Caco-2 (cell line): ENCODE measurements around the gene LCLAT1. TPM values are rescaled to one million over a fixed set of nuclear protein-coding genes. Genes with fewer than 3 reads are reported as not detected.

Experiments
- BruUV-seq: library from RNA; stranded (reverse); fragments of 400-500 nt; replicated peaks from 2 replicates; lab custom pipeline; 2021; lab: Mats Ljungman, UMichigan
- CTCF ChIA-PET: fragments of 300-600 bp; sonication (Branson Sonifier 250); formaldehyde crosslinking; loops from one replicate; lab custom pipeline; 2022; ENCODE audit warnings: antibody characterized with exemption; lab: Charles Lee
- POLR2A ChIA-PET: fragments of 300-600 bp; sonication (Branson Sonifier 250); formaldehyde crosslinking; loops from one replicate; lab custom pipeline; 2022; ENCODE audit warnings: antibody characterized with exemption; lab: Charles Lee
- DNase-seq, 2 experiments: peaks; one replicate each; pipeline versions ENCODE4 v3.0.0 to v3.0.0-alpha.2; 2020 to 2022
- H3K27me3 ChIP-seq: replicated peaks from 2 replicates; pipeline ENCODE4 v1.6.0; 2011; ENCODE audit warnings: low read length; ENCODE audit not compliant: control insufficient read depth, insufficient read depth
- H3K36me3 ChIP-seq: 2 replicates; pipeline ENCODE4 v1.5.1; 2011; ENCODE audit warnings: low read length; ENCODE audit not compliant: control insufficient read depth, insufficient read depth
- H3K4me1 ChIP-seq: fragments of 250-450 bp; sonication (Bioruptor Pico); 2 replicates; pipeline ENCODE4 v1.5.1; 2020; ENCODE audit warnings: mild to moderate bottlenecking
- H3K4me3 ChIP-seq: 2 replicates; pipeline ENCODE4 v1.5.1; 2011; ENCODE audit warnings: low read depth, mild to moderate bottlenecking, control low read depth, low read length
- H3K9me3 ChIP-seq: fragments of 250-450 bp; sonication (Bioruptor Pico); 2 replicates; pipeline ENCODE4 v1.5.1; 2020; ENCODE audit warnings: mild to moderate bottlenecking, moderate library complexity
- H3K27ac Mint-ChIP-seq: one replicate; pipeline ENCODE4 v1.8.0; 2022; ENCODE audit warnings: mixed read lengths; ENCODE audit not compliant: unreplicated experiment
- H3K27me3 Mint-ChIP-seq: one replicate; pipeline ENCODE4 v1.8.0; 2022; ENCODE audit warnings: mixed read lengths; ENCODE audit not compliant: insufficient read depth, unreplicated experiment
- H3K36me3 Mint-ChIP-seq: one replicate; pipeline ENCODE4 v1.8.0; 2022; ENCODE audit warnings: mild to moderate bottlenecking, mixed read lengths; ENCODE audit not compliant: insufficient read depth, unreplicated experiment
- H3K4me1 Mint-ChIP-seq: one replicate; pipeline ENCODE4 v1.8.0; 2022; ENCODE audit warnings: low read depth, mixed read lengths; ENCODE audit not compliant: unreplicated experiment
- H3K4me3 Mint-ChIP-seq: one replicate; pipeline ENCODE4 v1.8.0; 2022; ENCODE audit warnings: mild to moderate bottlenecking, moderate library complexity, mixed read lengths; ENCODE audit not compliant: unreplicated experiment
- H3K9me3 Mint-ChIP-seq: one replicate; pipeline ENCODE4 v1.8.0; 2022; ENCODE audit warnings: mixed read lengths; ENCODE audit not compliant: unreplicated experiment
- CTCF ChIP-seq, 2 experiments: fragments of 200-600 bp in 1 of 2; IDR thresholded peaks; 1 replicate in 1 of 2; 2 replicates in 1 of 2; pipeline versions ENCODE4 v1.5.1 to v1.8.0; 2011 to 2022; ENCODE audit warnings: antibody characterized with exemption in 1 of 2, control low read depth in 1 of 2, inconsistent platforms in 1 of 2, low read depth in 1 of 2, low read length in 1 of 2, mild to moderate bottlenecking in 1 of 2, moderate library complexity in 1 of 2; ENCODE audit not compliant: insufficient read depth in 1 of 2, severe bottlenecking in 1 of 2, unreplicated experiment in 1 of 2
- intact Hi-C: fragments of 100-400 bp; cut with micrococcal nuclease; formaldehyde crosslinking; loops from one replicate; pipeline ENCODE4 v1.10.0; 2022; ENCODE audit not compliant: unreplicated experiment
- total RNA-seq: library from RNA; stranded (reverse); gene quantifications from 2 replicates; pipeline ENCODE4 v1.2.3, GENCODE V29; 2022

LCLAT1 gene
- total RNA-seq, 1 experiment from 2014 or later = 52.2 TPM

DNA sequence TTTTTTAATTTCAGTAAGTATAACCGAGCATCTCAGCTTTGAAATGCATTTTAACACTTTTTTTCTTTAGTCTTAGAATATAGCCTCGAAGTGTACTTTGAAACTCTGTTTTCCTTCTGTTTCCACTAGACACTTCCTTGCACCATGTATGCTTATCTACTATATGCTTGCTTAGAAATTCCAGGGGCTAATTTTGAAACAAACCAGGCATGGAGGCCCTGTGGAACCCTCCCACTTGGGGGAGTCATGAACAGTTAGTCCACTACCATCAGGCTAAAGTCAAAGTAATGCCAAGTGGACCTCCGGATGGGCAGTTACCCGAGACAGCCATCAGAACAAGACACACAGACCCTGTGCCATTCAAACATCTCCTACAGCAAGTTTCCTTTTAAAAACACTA lies 120.3 kb downstream of the LCLAT1 start:
- ChIA-PET CTCF (no interaction called here), POLR2A (no interaction called here)
- H3K9me3 ChIP-seq = no peaks in the 10 kb centered on the region
- no peak overlapping the region for H3K4me3 Mint-ChIP-seq
- no peak for DNase-seq
- no peaks in the 10 kb centered on the region for H3K9me3 Mint-ChIP-seq
- BruUV-seq = no TSS peak
- intact Hi-C loops = no loop called here
- no peaks in the 10 kb centered on the region for H3K27me3 ChIP-seq
- H3K4me1 Mint-ChIP-seq = no peaks in the 10 kb centered on the region
- TF ChIP-seq CTCF (IDR thresholded peaks at IDR 0.05; ENCODE audit: insufficient read depth in 1 of 2, low read depth in 1 of 2, low read length in 1 of 2, severe bottlenecking in 1 of 2, unreplicated experiment in 1 of 2) = no peak
- H3K36me3 Mint-ChIP-seq = peaks cover 13% of the 10 kb centered on the region
- no peaks in the 10 kb centered on the region for H3K27me3 Mint-ChIP-seq
- H3K4me1 ChIP-seq = no peaks in the 10 kb centered on the region
- H3K36me3 ChIP-seq = no peaks in the 10 kb centered on the region
- H3K4me3 ChIP-seq = no peak overlapping the region
- H3K27ac Mint-ChIP-seq = no peak overlapping the region

DNA sequence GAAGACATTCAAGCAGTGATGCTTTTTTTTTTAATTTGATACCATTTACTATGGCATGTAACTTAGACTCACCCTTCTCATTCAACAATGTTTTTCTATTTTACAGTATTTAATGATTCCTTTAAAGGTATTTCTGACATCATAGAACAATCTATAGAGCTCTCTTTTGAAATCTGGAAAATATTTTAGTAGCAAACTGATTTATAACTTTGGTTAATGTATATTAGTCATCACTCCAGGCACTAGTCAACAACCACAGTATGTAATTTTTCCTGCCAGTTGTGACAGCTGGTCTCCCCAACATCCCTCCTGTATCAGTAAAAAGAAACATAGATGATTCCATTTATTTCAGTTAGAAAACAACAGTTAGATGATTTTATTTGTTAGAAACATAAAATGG lies 122.9 kb downstream of the LCLAT1 start:
- Mint-ChIP-seq H3K4me3 (no peak overlapping the region), H3K36me3 (peaks cover 7% of the 10 kb centered on the region), H3K9me3 (no peaks in the 10 kb centered on the region), H3K27ac (no peak overlapping the region), H3K4me1 (no peaks in the 10 kb centered on the region), H3K27me3 (no peaks in the 10 kb centered on the region)
- POLR2A ChIA-PET = no interaction called here
- Histone ChIP-seq H3K27me3 (no peaks in the 10 kb centered on the region), H3K9me3 (no peaks in the 10 kb centered on the region), H3K4me1 (no peaks in the 10 kb centered on the region), H3K36me3 (no peaks in the 10 kb centered on the region), H3K4me3 (no peak overlapping the region)
- no TSS peak for BruUV-seq
- intact Hi-C loops = no loop called here
- DNase-seq = no peak
- CTCF ChIA-PET = no interaction called here
- TF ChIP-seq CTCF (IDR thresholded peaks at IDR 0.05; ENCODE audit: insufficient read depth in 1 of 2, low read depth in 1 of 2, low read length in 1 of 2, severe bottlenecking in 1 of 2, unreplicated experiment in 1 of 2) = no peak

DNA sequence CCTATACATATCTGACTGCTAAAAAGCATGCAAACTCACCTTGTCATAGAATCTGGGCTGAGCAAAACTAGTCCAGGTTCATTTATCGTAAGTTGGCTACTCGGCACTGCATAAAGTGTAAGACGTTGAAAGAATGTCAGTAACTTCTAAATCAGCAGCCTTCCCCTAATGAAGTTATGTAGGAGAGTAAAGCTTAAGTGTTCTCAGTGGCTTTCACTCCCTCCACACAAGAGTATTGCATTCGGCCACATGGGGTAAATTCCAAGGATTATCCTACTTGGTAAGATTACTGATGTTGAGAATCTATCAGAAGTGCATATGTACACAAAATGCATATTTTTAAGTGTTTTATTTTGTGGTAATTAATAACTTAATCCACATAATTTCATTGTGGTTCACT lies 130.1 kb downstream of the LCLAT1 start:
- H3K27ac Mint-ChIP-seq = no peak overlapping the region

More for the DNA sequence above, 130.1 kb downstream of the LCLAT1 start:
- Histone ChIP-seq H3K27me3 (no peaks in the 10 kb centered on the region), H3K36me3 (no peaks in the 10 kb centered on the region), H3K4me1 (no peaks in the 10 kb centered on the region), H3K9me3 (no peaks in the 10 kb centered on the region), H3K4me3 (no peak overlapping the region)
- TF ChIP-seq CTCF (IDR thresholded peaks at IDR 0.05; ENCODE audit: insufficient read depth in 1 of 2, low read depth in 1 of 2, low read length in 1 of 2, severe bottlenecking in 1 of 2, unreplicated experiment in 1 of 2) = no peak
- Mint-ChIP-seq H3K27me3 (no peaks in the 10 kb centered on the region), H3K36me3 (no peaks in the 10 kb centered on the region), H3K9me3 (no peaks in the 10 kb centered on the region), H3K4me1 (no peaks in the 10 kb centered on the region), H3K4me3 (no peak overlapping the region)
- intact Hi-C loops = no loop called here
- CTCF ChIA-PET = no interaction called here
- POLR2A ChIA-PET = no interaction called here
- BruUV-seq = no TSS peak
- DNase-seq = no peak
